Putamen (tissue), 1 donor: ENCODE data around the gene CDKN2AIPNL.
"Not testable (repeated sequence)": the region's sequence is repeated elsewhere in the genome, so short reads cannot be mapped to it uniquely, and the experiment has no call there.

Experiments used
- DNase-seq: peaks from one replicate; pipeline ENCODE4 v3.0.0-alpha.2; 2016; ENCODE audit warnings: low spot score

CDKN2AIPNL gene

GRCh38 chr5:134398609-134399155, 13.0 kb downstream of the CDKN2AIPNL start:
- no peak for DNase-seq

GRCh38 chr5:134397196-134397595, 14.5 kb downstream of the CDKN2AIPNL start:
- no peak for DNase-seq

GRCh38 chr5:134396274-134396673, 15.4 kb downstream of the CDKN2AIPNL start:
- DNase-seq, result no peak

GRCh38 chr5:134394932-134395331, 16.7 kb downstream of the CDKN2AIPNL start:
- no peak for DNase-seq

GRCh38 chr5:134392301-134392700, 19.4 kb downstream of the CDKN2AIPNL start:
- DNase-seq, result no peak

GRCh38 chr5:134387443-134387842, 24.2 kb downstream of the CDKN2AIPNL start:
- no peak for DNase-seq

GRCh38 chr5:134383980-134384697, 27.5 kb downstream of the CDKN2AIPNL start:
- DNase-seq, result no peak

- DNase-seq, result not testable (repeated sequence)
Observed at GRCh38 chr5:134382204-134382603, 29.5 kb downstream of the CDKN2AIPNL start.

GRCh38 chr5:134380346-134380745, 31.3 kb downstream of the CDKN2AIPNL start:
- DNase-seq, result no peak

GRCh38 chr5:134374232-134374631, 37.4 kb downstream of the CDKN2AIPNL start:
- DNase-seq, result no peak

GRCh38 chr5:134373633-134374032, 38.0 kb downstream of the CDKN2AIPNL start:
- not testable (repeated sequence) for DNase-seq

GRCh38 chr5:134371834-134372340, 39.8 kb downstream of the CDKN2AIPNL start:
- DNase-seq, result peak; percentile 39

- DNase-seq, result peak; percentile 99
Observed at GRCh38 chr5:134370871-134371833, 40.5 kb downstream of the CDKN2AIPNL start, which contains the start of gene UBE2B. Gene UBE2B, plus strand, starts transcription at chr5:134371569. Its CDS starts 27 bp downstream, at chr5:134371596.

GRCh38 chr5:134370311-134370870, 41.3 kb downstream of the CDKN2AIPNL start:
- DNase-seq, result peak; percentile 68

GRCh38 chr5:134365604-134366003, 46.1 kb downstream of the CDKN2AIPNL start:
- DNase-seq, result no peak

GRCh38 chr5:134355681-134356080, 56.0 kb downstream of the CDKN2AIPNL start:
- no peak for DNase-seq
